Effector memory CD4-positive, alpha-beta T cell (primary cell): ENCODE measurements around the gene CHPF2.

Experiments used
- DNase-seq, 3 donors: peaks; one replicate each; pipeline ENCODE4 v3.0.0-alpha.2; 2020
- H3K27ac ChIP-seq: 2 replicates; pipeline ENCODE4 v1.7.0; 2013; ENCODE audit warnings: mild to moderate bottlenecking, low read length, moderate library complexity; ENCODE audit not compliant: insufficient read depth, poor library complexity, severe bottlenecking
- H3K27me3 ChIP-seq: replicated peaks from 2 replicates; pipeline ENCODE4 v1.7.0; 2013; ENCODE audit warnings: mild to moderate bottlenecking, low read length; ENCODE audit not compliant: insufficient read depth, control insufficient read depth, poor library complexity, severe bottlenecking
- H3K36me3 ChIP-seq: 2 replicates; pipeline ENCODE4 v1.7.0; 2013; ENCODE audit warnings: mild to moderate bottlenecking, low read length, moderate library complexity; ENCODE audit not compliant: control insufficient read depth, insufficient read depth
- H3K4me1 ChIP-seq: 2 replicates; pipeline ENCODE4 v1.7.0; 2013; ENCODE audit warnings: low read length, mild to moderate bottlenecking; ENCODE audit not compliant: control insufficient read depth, insufficient read depth, poor library complexity, severe bottlenecking
- H3K4me3 ChIP-seq: 2 replicates; pipeline ENCODE4 v1.7.0; 2013; ENCODE audit warnings: low read length, low read depth, mild to moderate bottlenecking; ENCODE audit not compliant: insufficient read depth, poor library complexity, severe bottlenecking
- H3K9me3 ChIP-seq: 2 replicates; pipeline ENCODE4 v1.7.0; 2013; ENCODE audit warnings: mild to moderate bottlenecking, low read length, moderate library complexity; ENCODE audit not compliant: control insufficient read depth

The CHPF2 gene

DNA sequence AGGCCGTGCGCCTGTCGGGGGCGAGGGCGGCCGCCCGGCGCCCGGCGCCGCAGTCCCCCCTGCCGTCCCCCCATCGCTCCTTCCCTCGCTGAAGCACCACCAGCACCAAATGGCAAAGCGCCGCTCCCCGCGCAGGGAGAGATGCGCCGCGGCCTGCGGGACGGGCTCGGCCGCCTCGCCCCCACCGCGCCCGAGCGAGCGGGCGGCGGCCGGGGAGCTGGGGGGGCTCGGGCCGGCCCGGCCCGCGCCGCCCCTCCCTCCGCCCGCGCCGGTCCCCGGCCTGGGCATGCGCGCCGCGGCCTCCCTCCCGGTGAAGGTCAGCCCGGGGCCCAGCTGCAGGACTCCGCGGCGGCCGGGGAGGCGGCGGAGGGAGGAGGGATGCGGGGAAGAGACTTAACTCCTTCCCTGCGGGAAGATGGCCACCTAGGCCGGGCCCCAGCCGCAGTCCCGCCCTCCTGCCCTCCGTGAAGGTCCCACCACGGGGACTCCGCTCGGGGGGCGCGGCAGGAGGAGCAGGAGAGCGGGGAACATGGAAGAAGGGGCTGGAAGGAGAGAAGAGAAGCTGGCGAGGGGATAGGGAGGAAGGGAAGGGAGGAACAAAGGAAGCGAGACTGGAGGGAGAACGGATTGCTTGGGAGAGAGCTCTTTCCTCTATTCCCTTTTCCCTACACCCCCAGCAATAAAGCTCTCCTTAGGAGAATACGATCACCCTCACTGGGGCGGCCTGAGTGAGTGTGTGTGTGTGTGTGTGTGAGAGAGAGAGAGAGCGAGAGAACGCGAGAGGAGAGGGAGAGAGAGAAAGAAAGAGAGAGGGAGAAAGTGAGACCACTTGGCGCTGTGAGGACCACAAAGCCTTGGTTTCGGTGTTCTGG is 19.6 kb downstream of the CHPF2 start:
- no peak for DNase-seq
- peaks cover 17% of the 10 kb centered on the region for H3K4me1 ChIP-seq
- H3K27me3 ChIP-seq: peaks cover 21% of the 10 kb centered on the region
- no peaks in the 10 kb centered on the region for H3K9me3 ChIP-seq
- no peaks in the 10 kb centered on the region for H3K36me3 ChIP-seq
- H3K4me3 ChIP-seq: no peak overlapping the region
- H3K27ac ChIP-seq: no peak overlapping the region

DNA sequence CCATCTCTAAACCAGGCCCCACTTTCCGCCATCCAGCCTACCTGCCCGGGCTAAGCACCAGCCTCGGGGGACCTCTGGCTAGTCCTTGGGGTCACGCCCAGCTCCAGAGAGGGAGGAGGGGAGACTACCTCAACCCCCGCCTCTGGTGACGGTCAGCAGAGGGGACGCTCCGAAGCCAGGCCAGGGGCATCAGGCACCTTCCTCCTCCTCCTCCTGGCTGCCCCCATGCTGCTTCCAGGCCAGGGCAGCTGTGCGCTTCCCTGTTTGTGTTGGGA is 20.2 kb downstream of the CHPF2 start:
- H3K4me3 ChIP-seq: no peak overlapping the region
- peaks cover 17% of the 10 kb centered on the region for H3K4me1 ChIP-seq
- no peaks in the 10 kb centered on the region for H3K36me3 ChIP-seq
- no peaks in the 10 kb centered on the region for H3K9me3 ChIP-seq
- peaks cover 16% of the 10 kb centered on the region for H3K27me3 ChIP-seq
- H3K27ac ChIP-seq: no peak overlapping the region
- no peak for DNase-seq

DNA sequence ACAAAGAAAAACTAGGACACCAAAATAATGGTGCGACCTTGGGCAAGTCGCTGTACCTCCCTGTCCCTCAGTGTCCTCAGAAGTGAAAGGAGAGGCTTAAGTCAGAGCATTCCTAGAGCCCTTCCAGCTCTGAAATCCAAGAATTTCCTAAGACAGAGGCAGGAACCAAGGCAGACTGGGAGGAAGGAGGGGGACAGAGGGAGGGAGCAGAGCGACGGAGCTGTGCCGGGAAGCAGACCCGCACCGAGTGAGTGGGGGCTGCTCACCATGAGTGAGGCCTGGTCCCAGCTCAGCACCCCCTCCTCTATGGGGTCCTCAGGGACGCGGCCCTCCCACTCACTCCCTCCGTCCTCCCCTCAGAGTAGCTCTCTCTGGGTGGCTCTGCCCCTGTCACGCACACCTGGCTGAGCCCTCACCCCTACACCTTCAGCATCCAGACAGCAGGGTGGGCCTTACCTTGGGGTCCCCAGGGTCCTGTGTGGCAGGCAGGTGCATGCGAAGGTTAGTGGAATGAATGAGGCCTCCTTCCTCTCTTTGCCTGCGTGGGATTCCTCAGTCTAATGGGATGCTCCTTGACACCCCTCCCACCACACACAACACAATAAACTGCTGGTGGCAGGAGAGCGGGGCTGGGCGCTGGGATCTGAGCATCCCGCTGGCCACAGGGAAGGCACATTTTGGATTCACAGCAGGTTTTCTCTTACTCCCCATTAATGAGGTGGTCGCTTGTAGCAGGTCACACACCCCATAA is 20.9 kb downstream of the CHPF2 start:
- Histone ChIP-seq H3K36me3 (no peaks in the 10 kb centered on the region), H3K27ac (no peak overlapping the region), H3K27me3 (peaks cover 11% of the 10 kb centered on the region), H3K4me3 (no peak overlapping the region), H3K9me3 (no peaks in the 10 kb centered on the region), H3K4me1 (peaks cover 11% of the 10 kb centered on the region)
- DNase-seq: no peak

DNA sequence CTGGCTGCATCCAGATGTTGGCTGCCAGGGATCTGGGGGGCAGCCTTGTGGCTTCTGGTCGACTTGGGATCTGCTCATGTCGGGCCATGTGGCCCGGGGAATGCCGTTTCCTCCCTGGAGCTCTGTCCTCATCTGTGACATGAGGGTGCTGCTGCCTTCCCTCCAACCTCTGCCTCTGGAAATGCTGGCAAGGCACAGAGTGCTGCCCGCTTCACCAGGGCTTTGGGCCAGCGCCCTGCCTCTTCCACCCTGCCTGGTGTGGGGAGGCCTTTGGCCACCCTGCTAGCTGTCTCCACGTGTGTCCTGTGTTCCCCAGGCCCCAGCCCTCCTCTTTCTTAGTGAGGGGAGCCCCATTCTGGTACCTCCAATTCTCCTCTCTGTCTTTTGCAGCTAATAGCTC is 22.0 kb downstream of the CHPF2 start:
- H3K36me3 ChIP-seq: no peaks in the 10 kb centered on the region
- DNase-seq: no peak
- no peaks in the 10 kb centered on the region for H3K9me3 ChIP-seq
- no peak overlapping the region for H3K4me3 ChIP-seq
- H3K4me1 ChIP-seq: peaks cover 6% of the 10 kb centered on the region
- peaks cover 11% of the 10 kb centered on the region for H3K27me3 ChIP-seq
- no peak overlapping the region for H3K27ac ChIP-seq

DNA sequence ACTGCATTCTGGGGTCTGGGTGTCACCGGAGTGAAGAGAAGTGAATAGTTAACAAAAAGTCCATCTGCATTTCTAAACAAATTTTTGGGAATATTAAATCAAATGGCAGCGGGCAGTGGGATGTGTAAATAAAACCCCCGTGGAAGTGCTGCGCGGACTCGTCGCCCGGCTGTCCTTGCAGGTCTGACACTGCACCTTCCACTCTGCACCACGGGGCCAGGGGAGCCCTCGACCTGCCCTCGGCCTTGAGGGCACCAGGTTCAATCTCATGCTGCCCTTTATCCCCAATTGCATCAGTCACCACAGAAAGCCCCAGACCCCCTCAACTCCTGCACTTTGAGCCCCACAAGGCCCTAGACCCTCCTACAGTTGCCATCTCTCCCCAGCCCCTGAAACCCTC is 22.6 kb downstream of the CHPF2 start:
- Histone ChIP-seq H3K4me1 (peaks cover 5% of the 10 kb centered on the region), H3K36me3 (no peaks in the 10 kb centered on the region), H3K27ac (no peak overlapping the region), H3K27me3 (peaks cover 11% of the 10 kb centered on the region), H3K9me3 (no peaks in the 10 kb centered on the region), H3K4me3 (no peak overlapping the region)
- no peak for DNase-seq

DNA sequence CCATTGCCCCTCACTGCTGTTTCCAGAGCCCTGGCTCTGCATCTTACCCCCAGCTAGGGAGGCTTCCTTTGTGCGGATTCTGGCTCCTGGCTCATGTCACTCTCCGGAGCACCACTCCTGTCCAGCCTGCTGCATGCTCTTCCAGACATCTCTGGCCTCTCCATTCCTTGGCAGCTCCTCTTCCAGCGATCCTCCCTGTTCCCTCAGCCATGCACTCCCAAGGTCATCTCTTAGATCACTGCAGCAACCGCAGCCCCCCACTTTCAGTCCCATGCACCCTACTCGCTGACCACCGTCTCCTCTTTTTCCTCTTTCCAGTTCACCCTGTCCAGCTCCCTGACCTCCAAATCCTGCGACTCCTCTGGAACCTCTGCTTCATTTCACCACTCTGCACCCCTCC is 23.1 kb downstream of the CHPF2 start:
- no peaks in the 10 kb centered on the region for H3K36me3 ChIP-seq
- DNase-seq: no peak
- peaks cover 11% of the 10 kb centered on the region for H3K27me3 ChIP-seq
- no peak overlapping the region for H3K27ac ChIP-seq
- H3K4me3 ChIP-seq: no peak overlapping the region
- peaks cover 5% of the 10 kb centered on the region for H3K4me1 ChIP-seq
- H3K9me3 ChIP-seq: no peaks in the 10 kb centered on the region

DNA sequence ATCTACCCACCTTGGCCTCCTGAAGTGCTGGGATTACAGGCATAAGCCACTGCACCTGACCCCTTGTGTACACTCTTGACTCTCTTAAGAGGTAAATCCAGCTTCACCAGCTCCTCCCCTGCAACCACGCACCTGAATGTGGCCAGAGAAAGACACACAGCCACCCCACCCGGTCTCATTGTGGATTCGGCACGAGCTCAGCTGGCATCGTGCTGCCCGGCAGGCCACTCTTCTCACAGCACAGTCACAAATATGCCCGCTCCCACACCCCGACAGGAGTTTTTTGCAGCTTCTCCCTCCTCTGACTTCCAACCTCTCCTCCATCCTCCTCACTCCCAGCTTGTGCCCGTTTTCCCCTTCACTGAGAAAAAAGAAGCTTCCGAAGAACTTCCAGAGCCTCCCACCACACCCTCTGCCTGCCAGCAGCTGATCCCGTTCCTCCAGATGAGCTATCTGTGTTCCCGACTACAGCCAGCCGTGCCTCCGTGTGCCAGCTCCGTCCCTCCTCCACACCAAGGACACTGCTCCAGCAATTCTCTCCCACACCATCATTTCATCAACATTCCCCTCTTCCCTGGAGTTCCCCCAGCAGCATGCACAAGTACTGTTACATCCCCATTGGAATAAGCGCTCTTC is 24.2 kb downstream of the CHPF2 start:
- no peak for DNase-seq
- peaks cover 1% of the 10 kb centered on the region for H3K4me1 ChIP-seq
- no peaks in the 10 kb centered on the region for H3K36me3 ChIP-seq
- no peaks in the 10 kb centered on the region for H3K9me3 ChIP-seq
- H3K27me3 ChIP-seq: peaks cover 7% of the 10 kb centered on the region
- no peak overlapping the region for H3K27ac ChIP-seq
- no peak overlapping the region for H3K4me3 ChIP-seq

DNA sequence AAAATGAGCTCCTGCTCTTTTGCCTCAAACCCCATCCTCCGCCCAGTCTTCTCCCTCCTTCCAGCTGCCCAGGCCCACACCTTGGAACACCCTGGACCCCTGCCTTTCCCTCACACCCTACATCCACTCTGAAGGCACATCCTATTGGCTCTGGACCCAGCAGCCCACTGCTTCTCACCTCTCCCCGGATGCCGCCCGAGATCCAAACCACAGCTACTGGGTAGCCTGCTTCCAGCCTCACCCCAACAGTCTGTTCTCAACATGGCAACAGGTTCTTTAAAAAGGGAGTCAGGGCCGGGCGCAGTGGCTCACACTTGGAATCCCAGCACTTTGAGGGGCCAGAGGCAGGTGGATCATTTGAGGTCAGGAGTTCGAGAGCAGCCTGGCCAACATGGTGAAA is 25.7 kb downstream of the CHPF2 start:
- no peak overlapping the region for H3K27ac ChIP-seq
- H3K4me3 ChIP-seq: no peak overlapping the region
- H3K27me3 ChIP-seq: peaks cover 2% of the 10 kb centered on the region
- H3K4me1 ChIP-seq: no peaks in the 10 kb centered on the region
- no peaks in the 10 kb centered on the region for H3K9me3 ChIP-seq
- H3K36me3 ChIP-seq: no peaks in the 10 kb centered on the region
- DNase-seq: no peak

DNA sequence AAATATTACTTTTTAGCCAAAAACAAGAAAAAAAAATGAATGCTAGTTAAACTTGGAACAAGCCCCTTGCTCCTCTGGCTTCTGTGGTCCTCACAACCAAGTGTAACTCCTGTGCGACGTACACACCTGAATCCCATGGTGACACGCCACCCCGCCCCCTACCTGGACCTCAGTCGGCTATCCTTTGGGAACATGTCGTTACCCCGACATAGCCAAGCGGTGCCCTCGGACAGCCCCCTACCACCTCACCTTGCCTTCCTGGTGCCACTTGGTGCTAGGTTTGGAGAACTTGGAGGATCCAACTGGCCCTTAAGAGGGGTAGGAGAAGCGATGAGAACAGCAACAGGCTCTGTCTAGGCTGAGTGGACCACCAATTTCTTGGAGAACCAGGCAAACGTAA is 28.2 kb downstream of the CHPF2 start:
- no peak for DNase-seq
- H3K9me3 ChIP-seq: no peaks in the 10 kb centered on the region
- H3K27ac ChIP-seq: no peak overlapping the region
- H3K36me3 ChIP-seq: no peaks in the 10 kb centered on the region
- no peaks in the 10 kb centered on the region for H3K27me3 ChIP-seq
- no peaks in the 10 kb centered on the region for H3K4me1 ChIP-seq
- H3K4me3 ChIP-seq: no peak overlapping the region

DNA sequence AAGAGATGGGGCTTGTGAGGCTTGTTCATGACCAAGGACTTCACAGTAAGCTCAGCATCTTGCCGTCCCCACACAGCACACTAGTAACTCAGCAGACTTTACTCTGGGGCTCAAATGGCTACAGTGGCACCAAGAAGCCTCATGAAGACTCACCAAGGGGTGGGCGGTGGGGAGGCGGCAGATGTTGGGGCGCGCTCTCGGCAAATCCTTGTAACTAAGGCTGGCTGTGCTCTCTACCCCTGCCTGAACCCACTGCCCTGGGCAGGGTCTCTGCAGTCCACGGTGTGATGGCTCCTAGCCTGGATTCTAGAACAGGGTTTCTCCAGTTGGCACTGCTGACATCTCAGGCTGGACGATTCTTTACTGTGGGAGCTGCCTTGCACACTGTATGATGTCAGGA is 28.6 kb downstream of the CHPF2 start:
- Histone ChIP-seq H3K27me3 (no peaks in the 10 kb centered on the region), H3K27ac (no peak overlapping the region), H3K9me3 (no peaks in the 10 kb centered on the region), H3K4me3 (no peak overlapping the region), H3K36me3 (no peaks in the 10 kb centered on the region), H3K4me1 (no peaks in the 10 kb centered on the region)
- no peak for DNase-seq
